OCI-LY3 (cell line): Measurements from ENCODE around the gene FLRT2.

ENCODE experiments used
- H2AFZ ChIP-seq: fragments of 200-600, 300-600 bp; shearing (Covaris generic); 2 replicates; pipeline ENCODE4 v1.6.0; 2014; ENCODE audit warnings: antibody characterized with exemption, low read depth, low read length
- H3K27ac ChIP-seq: fragments of 200-600, 300-600 bp; sonication (generic); 2 replicates; pipeline ENCODE4 v1.5.1; 2014; ENCODE audit warnings: mild to moderate bottlenecking, low read length, moderate library complexity, mixed read lengths
- H3K27me3 ChIP-seq: fragments of 200-600, 300-600 bp; sonication (generic); 2 replicates; pipeline ENCODE4 v1.6.1; 2014; ENCODE audit warnings: low read depth, low read length, mixed read lengths
- H3K36me3 ChIP-seq: fragments of 200-600, 300-600 bp; sonication (generic); replicated peaks from 2 replicates; pipeline ENCODE3; 2014; ENCODE audit warnings: low read depth, low read length, mixed read lengths
- H3K4me1 ChIP-seq: fragments of 300-600, 200-600 bp; sonication (generic); 2 replicates; pipeline ENCODE4 v1.6.1; 2014; ENCODE audit warnings: low read length, mixed read lengths
- H3K4me2 ChIP-seq: fragments of 200-600, 300-600 bp; sonication (generic); 2 replicates; pipeline ENCODE4 v1.6.1; 2014; ENCODE audit warnings: low read length, mixed read lengths
- H3K4me3 ChIP-seq: fragments of 300-600, 200-600 bp; sonication (generic); 2 replicates; pipeline ENCODE4 v1.5.1; 2014; ENCODE audit warnings: antibody characterized with exemption, mild to moderate bottlenecking, low read length, moderate library complexity
- H3K79me2 ChIP-seq: fragments of 300-600, 200-600 bp; shearing (Covaris generic); 2 replicates; pipeline ENCODE4 v1.6.1; 2014; ENCODE audit warnings: mild to moderate bottlenecking, low read length, mixed read lengths
- H3K9ac ChIP-seq: fragments of 300-600, 200-600 bp; shearing (Covaris generic); 2 replicates; pipeline ENCODE4 v1.6.0; 2014; ENCODE audit warnings: mild to moderate bottlenecking, low read length, moderate library complexity
- H3K9me3 ChIP-seq: fragments of 200-600, 300-600 bp; shearing (Covaris generic); 2 replicates; pipeline ENCODE4 v1.6.1; 2014; ENCODE audit warnings: low read length, mixed read lengths; ENCODE audit not compliant: insufficient read depth
- H4K20me1 ChIP-seq: fragments of 200-600, 300-600 bp; sonication (generic); 2 replicates; pipeline ENCODE4 v1.6.1; 2016; ENCODE audit warnings: low read length, mixed read lengths; ENCODE audit not compliant: insufficient read depth
- EZH2phosphoT487 ChIP-seq: fragments of 200-600 bp; shearing (Covaris generic); IDR thresholded peaks from 2 replicates; pipeline ENCODE4 v1.6.1; 2018; ENCODE audit warnings: antibody characterized with exemption, mixed run types, low read depth
- TF ChIP-seq, protein P1 (sequence below): fragments of 200-600, 300-600 bp; sonication (generic); IDR thresholded peaks from 2 replicates; pipeline ENCODE4 v1.5.1; 2014; ENCODE audit warnings: antibody characterized with exemption, low read length, low read depth

FLRT2 gene

DNA sequence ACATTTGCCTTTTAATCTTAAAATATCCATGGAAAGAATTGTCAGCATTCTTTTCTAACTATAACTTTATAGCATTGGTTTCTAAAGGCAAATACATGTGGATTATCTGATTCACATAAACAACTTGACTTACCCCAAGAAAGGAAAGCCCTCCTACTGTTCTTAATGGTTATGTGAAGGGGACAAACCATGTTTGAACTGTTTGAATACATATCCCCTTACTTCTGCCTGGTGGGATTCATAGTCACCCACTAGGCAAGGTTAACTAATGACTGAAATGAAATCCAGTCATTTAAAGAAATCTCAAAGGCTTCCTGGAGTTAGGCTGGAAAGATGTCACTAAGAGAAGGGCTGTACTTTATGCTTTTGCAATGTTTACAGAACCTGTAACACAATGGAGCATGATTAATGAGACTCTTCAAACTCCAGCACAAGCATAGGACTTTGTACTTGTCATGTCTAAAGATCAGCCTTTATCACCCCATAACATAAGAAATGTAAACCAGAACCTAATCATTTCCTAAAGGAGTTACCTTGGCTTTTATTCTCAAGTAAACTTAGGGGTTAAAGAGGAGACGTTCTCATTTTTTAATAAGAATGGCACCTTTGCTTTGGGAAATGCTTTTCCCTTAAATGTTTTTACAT, 10.2 kb upstream of the FLRT2 start:
- Histone ChIP-seq H3K79me2 (no peaks in the 10 kb centered on the region), H3K27me3 (no peaks in the 10 kb centered on the region), H3K27ac (no peak overlapping the region), H3K4me1 (no peaks in the 10 kb centered on the region), H3K36me3 (no peaks in the 10 kb centered on the region), H2AFZ (no peak overlapping the region), H4K20me1 (no peaks in the 10 kb centered on the region), H3K9ac (no peak overlapping the region), H3K4me3 (no peak overlapping the region), H3K9me3 (no peaks in the 10 kb centered on the region), H3K4me2 (no peak overlapping the region)
- TF ChIP-seq, protein P1, sequence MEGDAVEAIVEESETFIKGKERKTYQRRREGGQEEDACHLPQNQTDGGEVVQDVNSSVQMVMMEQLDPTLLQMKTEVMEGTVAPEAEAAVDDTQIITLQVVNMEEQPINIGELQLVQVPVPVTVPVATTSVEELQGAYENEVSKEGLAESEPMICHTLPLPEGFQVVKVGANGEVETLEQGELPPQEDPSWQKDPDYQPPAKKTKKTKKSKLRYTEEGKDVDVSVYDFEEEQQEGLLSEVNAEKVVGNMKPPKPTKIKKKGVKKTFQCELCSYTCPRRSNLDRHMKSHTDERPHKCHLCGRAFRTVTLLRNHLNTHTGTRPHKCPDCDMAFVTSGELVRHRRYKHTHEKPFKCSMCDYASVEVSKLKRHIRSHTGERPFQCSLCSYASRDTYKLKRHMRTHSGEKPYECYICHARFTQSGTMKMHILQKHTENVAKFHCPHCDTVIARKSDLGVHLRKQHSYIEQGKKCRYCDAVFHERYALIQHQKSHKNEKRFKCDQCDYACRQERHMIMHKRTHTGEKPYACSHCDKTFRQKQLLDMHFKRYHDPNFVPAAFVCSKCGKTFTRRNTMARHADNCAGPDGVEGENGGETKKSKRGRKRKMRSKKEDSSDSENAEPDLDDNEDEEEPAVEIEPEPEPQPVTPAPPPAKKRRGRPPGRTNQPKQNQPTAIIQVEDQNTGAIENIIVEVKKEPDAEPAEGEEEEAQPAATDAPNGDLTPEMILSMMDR = no peak
- no peak for TF ChIP-seq EZH2phosphoT487

DNA sequence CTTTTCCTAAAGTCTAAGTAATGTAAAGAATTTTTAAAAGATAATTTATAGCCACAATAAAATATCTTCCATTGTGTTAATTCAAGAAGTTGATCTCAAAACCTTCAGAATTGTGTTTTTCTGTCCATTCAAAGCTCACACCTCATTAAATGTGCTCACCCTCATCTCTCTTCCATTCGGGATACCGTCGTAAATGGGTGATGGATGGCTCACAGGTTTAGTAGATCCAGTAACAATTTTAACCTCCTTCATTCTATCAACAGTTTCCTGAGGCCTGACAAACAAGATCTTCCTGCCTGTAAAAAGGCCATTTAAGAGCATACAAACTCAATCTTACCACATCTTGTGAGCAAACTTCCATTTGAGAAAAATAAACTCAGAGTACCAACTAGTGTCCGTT, 9.4 kb upstream of the FLRT2 start:
- no peaks in the 10 kb centered on the region for H3K27me3 ChIP-seq
- no peak overlapping the region for H3K27ac ChIP-seq
- H3K9me3 ChIP-seq = no peaks in the 10 kb centered on the region
- no peaks in the 10 kb centered on the region for H3K4me1 ChIP-seq
- TF ChIP-seq, protein P1 = no peak
- no peak for TF ChIP-seq EZH2phosphoT487
- H2AFZ ChIP-seq = no peak overlapping the region
- no peak overlapping the region for H3K4me3 ChIP-seq
- H3K36me3 ChIP-seq = no peaks in the 10 kb centered on the region
- no peaks in the 10 kb centered on the region for H4K20me1 ChIP-seq
- H3K4me2 ChIP-seq = no peak overlapping the region
- no peak overlapping the region for H3K9ac ChIP-seq
- H3K79me2 ChIP-seq = no peaks in the 10 kb centered on the region

DNA sequence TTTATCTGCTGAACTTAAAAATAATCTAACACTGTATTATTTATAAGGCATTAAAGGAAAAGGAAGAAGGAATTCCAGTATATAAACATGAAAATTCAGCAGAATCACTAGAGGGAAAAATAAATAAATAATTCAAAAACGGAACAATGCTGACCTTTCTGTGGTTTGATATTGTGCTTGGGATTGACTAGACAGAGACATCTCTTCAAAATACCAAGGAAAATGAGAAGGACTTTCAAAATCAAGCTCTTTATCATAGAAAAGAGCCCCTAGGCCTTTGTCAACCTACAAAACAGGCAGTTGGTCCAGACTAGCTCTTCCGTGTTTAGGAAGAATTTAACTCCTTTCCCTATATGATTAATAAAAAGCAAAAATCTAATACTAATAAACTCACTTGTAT, 6.3 kb upstream of the FLRT2 start:
- Histone ChIP-seq H3K4me1 (no peaks in the 10 kb centered on the region), H3K79me2 (no peaks in the 10 kb centered on the region), H3K9me3 (no peaks in the 10 kb centered on the region), H4K20me1 (no peaks in the 10 kb centered on the region), H3K9ac (no peak overlapping the region), H3K4me2 (no peak overlapping the region), H3K36me3 (no peaks in the 10 kb centered on the region), H3K4me3 (no peak overlapping the region), H3K27ac (no peak overlapping the region), H2AFZ (no peak overlapping the region), H3K27me3 (no peaks in the 10 kb centered on the region)
- TF ChIP-seq EZH2phosphoT487 = no peak
- TF ChIP-seq, protein P1 = no peak

DNA sequence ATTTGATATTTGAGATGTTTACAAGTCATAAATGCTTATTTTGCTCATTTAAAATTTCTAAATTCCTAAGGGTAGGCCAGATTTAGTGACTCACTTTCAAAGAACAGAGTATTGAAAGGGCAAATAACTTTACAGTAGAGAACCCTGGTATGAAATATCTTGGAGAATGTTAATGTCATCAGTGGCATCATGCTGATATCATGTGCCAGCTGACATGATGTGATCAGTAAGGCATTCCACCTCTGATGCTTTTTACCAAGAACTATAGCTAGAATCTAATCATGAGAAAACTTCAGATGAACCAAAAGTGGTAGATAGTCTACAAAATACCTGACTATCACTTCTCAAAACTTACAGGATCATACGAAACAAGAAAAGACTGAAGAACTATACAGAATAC, 2.9 kb upstream of the FLRT2 start:
- no peaks in the 10 kb centered on the region for H3K4me1 ChIP-seq
- H4K20me1 ChIP-seq = no peaks in the 10 kb centered on the region
- no peaks in the 10 kb centered on the region for H3K36me3 ChIP-seq
- no peaks in the 10 kb centered on the region for H3K79me2 ChIP-seq
- no peak overlapping the region for H3K4me3 ChIP-seq
- no peak overlapping the region for H3K27ac ChIP-seq
- H2AFZ ChIP-seq = no peak overlapping the region
- H3K9me3 ChIP-seq = no peaks in the 10 kb centered on the region
- TF ChIP-seq EZH2phosphoT487 = no peak
- TF ChIP-seq, protein P1 = no peak
- H3K27me3 ChIP-seq = no peaks in the 10 kb centered on the region
- H3K4me2 ChIP-seq = no peak overlapping the region
- H3K9ac ChIP-seq = no peak overlapping the region
